Measurements from ENCODE around the gene EXOC3L1. TPM values are rescaled to one million over a fixed set of nuclear protein-coding genes. Genes with fewer than 3 reads are reported as not detected.
A peak's percentile ranks its signal among the peaks of the same experiment; 100 is the strongest.

The EXOC3L1 gene
- total and polyA plus RNA-seq, 3 experiments from 2014 or later = not detected

DNA sequence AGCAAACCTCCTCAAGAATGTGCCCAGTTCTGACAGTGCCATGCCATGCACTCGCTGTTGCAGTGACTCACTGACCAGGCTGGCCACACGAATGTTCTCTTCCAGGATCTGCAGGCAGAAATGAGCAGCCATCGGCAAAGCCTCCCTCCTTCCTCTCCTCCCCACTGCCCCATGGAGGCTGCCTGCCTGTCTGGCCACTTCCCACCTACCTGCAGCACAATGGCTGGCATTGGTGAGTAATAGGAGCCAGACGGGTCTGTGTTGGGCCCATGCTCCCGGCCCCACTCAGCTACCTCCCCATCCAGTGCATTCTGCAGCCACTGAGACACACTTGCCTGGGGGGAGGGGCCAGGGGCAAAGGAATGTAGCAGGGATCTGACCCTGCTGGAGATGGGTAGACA is 3.4 kb downstream of the EXOC3L1 start:
- H3K27me3 ChIP-seq (ENCODE audit: insufficient read depth, low read length, poor library complexity, severe bottlenecking) = no peaks in the 10 kb centered on the region
- peaks cover 29% of the 10 kb centered on the region for H3K4me1 ChIP-seq (ENCODE audit: insufficient read depth, low read length)
- H3K36me3 ChIP-seq (ENCODE audit: insufficient read depth, low read length) = no peaks in the 10 kb centered on the region
- ChIA-PET CTCF (interaction anchor here (1.0 to 11.3 kb wide), 4 partner anchors 10 to 356 kb away, joined by 3 to 205 read pairs (median 14); partner anchors contain the start of genes B3GNT9, FBXL8, HSF4 and NAE1), POLR2A (interaction anchor here (0.8 kb wide), 1 partner anchor 16 kb away, joined by 3 read pairs; the partner anchor contains the start of gene NOL3)
- H3K4me3 ChIP-seq (ENCODE audit: low read length) = no peak overlapping the region
- H3K27ac Mint-ChIP-seq = no peak overlapping the region
- peaks cover 0 to 4% of the 10 kb centered on the region in 2 donors for H3K27me3 Mint-ChIP-seq
- no peak overlapping the region for H3K27ac ChIP-seq (ENCODE audit: low read depth, low read length)
- H3K4me3 Mint-ChIP-seq = peak overlapping the region in 3 of 7 donors; percentile 6 to 34 (median 24)
- H3K9me3 Mint-ChIP-seq = no peaks in the 10 kb centered on the region
- H3K9me3 ChIP-seq (ENCODE audit: low read length) = no peaks in the 10 kb centered on the region
- no peaks in the 10 kb centered on the region for H3K36me3 Mint-ChIP-seq
- no peak for DNase-seq
- peaks cover 11 to 22% (median 13%) of the 10 kb centered on the region in 3 donors for H3K4me1 Mint-ChIP-seq

DNA sequence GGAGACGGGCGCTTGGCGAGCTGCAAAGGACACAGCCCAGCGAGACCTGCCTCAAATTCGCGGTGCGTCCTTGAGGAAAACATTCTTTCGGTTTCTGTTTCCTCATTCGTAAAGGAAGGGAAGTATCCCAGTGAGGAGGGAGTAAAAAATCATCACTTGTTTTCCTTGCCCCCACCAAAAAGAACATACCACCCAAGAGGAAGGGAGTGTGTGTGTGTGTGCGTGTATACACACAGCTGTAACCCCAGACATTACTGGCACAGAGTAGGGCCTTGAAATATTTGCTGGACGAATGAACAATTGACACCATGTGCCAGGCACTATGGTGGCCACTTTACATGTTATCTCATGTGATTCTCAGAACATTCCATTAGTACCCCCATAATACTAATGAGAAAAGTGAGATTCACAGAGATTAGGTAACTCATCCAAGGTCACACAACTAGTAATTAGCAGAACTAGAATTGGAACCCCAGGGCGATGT is 4.2 kb downstream of the EXOC3L1 start:
- Mint-ChIP-seq H3K36me3 (no peaks in the 10 kb centered on the region), H3K27me3 (peaks cover 0 to 4% of the 10 kb centered on the region in 2 donors), H3K4me1 (peaks cover 8 to 19% (median 9%) of the 10 kb centered on the region in 3 donors), H3K4me3 (peak overlapping the region; percentile 81 to 93 (median 93)), H3K9me3 (no peaks in the 10 kb centered on the region), H3K27ac (peak overlapping the region in 5 of 8 donors; percentile 17 to 92 (median 90))
- ChIA-PET POLR2A (interaction anchor here (0.6 to 1.4 kb wide), 8 partner anchors 12 to 1473 kb away, joined by 3 to 8 read pairs (median 3); partner anchors contain the start of genes FBXL8, FHOD1, SLC9A5 and TRADD), CTCF (interaction anchor here (0.7 to 11.3 kb wide), 25 partner anchors 9 to 296 kb away, joined by 3 to 205 read pairs (median 5); partner anchors contain the start of genes B3GNT9, CES3, FBXL8 and HSF4)
- no peaks in the 10 kb centered on the region for H3K9me3 ChIP-seq (ENCODE audit: low read length)
- no peak for DNase-seq
- peaks cover 25% of the 10 kb centered on the region for H3K4me1 ChIP-seq (ENCODE audit: insufficient read depth, low read length)
- H3K27me3 ChIP-seq (ENCODE audit: insufficient read depth, low read length, poor library complexity, severe bottlenecking) = no peaks in the 10 kb centered on the region
- H3K27ac ChIP-seq (ENCODE audit: low read depth, low read length) = no peak overlapping the region
- H3K36me3 ChIP-seq (ENCODE audit: insufficient read depth, low read length) = no peaks in the 10 kb centered on the region
- H3K4me3 ChIP-seq (ENCODE audit: low read length) = no peak overlapping the region

DNA sequence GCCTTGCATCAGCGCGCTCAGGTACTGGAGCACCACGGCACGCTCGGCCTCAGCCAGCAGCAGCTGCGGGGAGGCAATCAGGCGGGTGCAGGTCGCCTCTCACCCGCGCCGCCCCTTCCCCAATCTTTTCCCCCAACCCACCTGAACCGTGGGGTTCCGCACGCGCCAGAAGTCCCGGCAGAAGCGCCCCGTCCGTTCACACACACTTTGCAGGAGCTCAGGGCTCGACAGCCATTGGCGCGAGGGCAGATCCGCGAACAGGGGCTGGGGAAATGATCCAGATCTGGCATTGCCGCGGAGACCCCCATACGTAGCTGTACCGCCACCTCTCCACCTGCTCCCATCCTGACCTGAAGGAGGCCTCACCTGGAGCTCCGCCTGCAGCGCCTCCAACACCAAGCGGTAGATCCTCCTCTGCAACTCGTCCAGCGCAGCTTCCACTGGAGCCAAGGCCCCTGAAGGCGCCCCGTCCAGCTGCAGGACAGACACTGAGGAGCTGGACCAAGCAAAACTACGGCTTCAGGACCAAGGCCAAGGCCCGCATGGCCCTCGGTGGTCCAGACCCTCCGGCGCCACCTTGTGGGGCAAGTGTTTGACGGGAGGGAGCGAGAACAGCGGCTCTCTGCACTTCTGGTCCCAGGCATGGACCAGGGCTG is 4.8 kb downstream of the EXOC3L1 start:
- Mint-ChIP-seq H3K4me3 (peak overlapping the region; percentile 81 to 93 (median 93)), H3K9me3 (no peaks in the 10 kb centered on the region), H3K4me1 (peaks cover 8 to 19% (median 9%) of the 10 kb centered on the region in 3 donors), H3K27me3 (peaks cover 0 to 4% of the 10 kb centered on the region in 2 donors), H3K36me3 (no peaks in the 10 kb centered on the region), H3K27ac (peak overlapping the region; percentile 17 to 94 (median 91))
- peaks cover 25% of the 10 kb centered on the region for H3K4me1 ChIP-seq (ENCODE audit: insufficient read depth, low read length)
- POLR2A ChIA-PET = interaction anchor here (0.6 to 1.4 kb wide), 8 partner anchors 12 to 1474 kb away, joined by 3 to 8 read pairs (median 3); partner anchors contain the start of genes FBXL8, FHOD1, SLC9A5 and TRADD
- CTCF ChIA-PET = interaction anchor here (0.6 to 11.3 kb wide), 27 partner anchors 9 to 297 kb away, joined by 3 to 205 read pairs (median 5); partner anchors contain the start of genes B3GNT9, CES3, FBXL8 and HSF4
- H3K27me3 ChIP-seq (ENCODE audit: insufficient read depth, low read length, poor library complexity, severe bottlenecking) = no peaks in the 10 kb centered on the region
- no peak overlapping the region for H3K27ac ChIP-seq (ENCODE audit: low read depth, low read length)
- H3K4me3 ChIP-seq (ENCODE audit: low read length) = no peak overlapping the region
- DNase-seq = peak; percentile 72 to 87 (median 77)
- H3K9me3 ChIP-seq (ENCODE audit: low read length) = no peaks in the 10 kb centered on the region
- H3K36me3 ChIP-seq (ENCODE audit: insufficient read depth, low read length) = no peaks in the 10 kb centered on the region

DNA sequence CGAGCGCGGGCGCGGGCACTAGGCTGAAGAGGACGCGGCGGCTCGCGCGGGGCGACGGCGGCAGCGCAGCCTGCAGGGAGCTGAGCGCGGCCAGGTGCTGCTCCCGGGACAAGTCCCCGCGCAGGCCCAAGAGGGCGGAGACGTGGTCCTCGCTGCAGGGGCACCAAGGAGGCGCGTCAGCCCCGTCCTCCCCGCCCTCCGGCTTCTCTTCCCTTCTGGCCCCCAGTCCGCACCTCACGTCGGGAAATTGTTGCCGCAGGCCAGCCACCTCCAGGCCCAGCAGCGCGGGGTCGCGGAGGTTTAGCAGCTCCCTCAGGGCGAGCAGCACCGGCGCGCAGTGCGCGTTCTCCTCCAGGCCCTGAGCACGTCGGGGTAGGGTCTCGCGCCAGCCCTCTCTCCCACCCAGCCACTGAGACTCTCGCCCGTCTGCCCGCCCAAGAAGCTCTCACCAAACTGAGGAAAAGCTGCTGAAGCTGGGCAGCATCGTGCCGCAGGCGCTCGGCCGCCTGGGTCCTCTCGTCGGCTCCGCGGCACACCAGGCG is 5.4 kb downstream of the EXOC3L1 start:
- peaks cover 0 to 4% of the 10 kb centered on the region in 2 donors for H3K27me3 Mint-ChIP-seq
- Histone ChIP-seq H3K4me1 (ENCODE audit: insufficient read depth, low read length) (peaks cover 25% of the 10 kb centered on the region), H3K27me3 (ENCODE audit: insufficient read depth, low read length, poor library complexity, severe bottlenecking) (no peaks in the 10 kb centered on the region), H3K36me3 (ENCODE audit: insufficient read depth, low read length) (no peaks in the 10 kb centered on the region), H3K27ac (ENCODE audit: low read depth, low read length) (no peak overlapping the region), H3K4me3 (ENCODE audit: low read length) (peak overlapping the region; percentile 70), H3K9me3 (ENCODE audit: low read length) (no peaks in the 10 kb centered on the region)
- H3K27ac Mint-ChIP-seq = no peak overlapping the region
- H3K4me1 Mint-ChIP-seq = peaks cover 8 to 19% (median 9%) of the 10 kb centered on the region in 3 donors
- no peak for DNase-seq
- H3K4me3 Mint-ChIP-seq = peak overlapping the region in 5 of 7 donors; percentile 48 to 87 (median 71)
- ChIA-PET POLR2A (interaction anchor here (0.7 to 1.4 kb wide), 4 partner anchors 25 to 63 kb away, joined by 3 to 8 read pairs (median 4); partner anchors contain the start of genes FBXL8, FHOD1, SLC9A5 and TRADD), CTCF (interaction anchor here (0.6 to 11.3 kb wide), 25 partner anchors 8 to 289 kb away, joined by 3 to 205 read pairs (median 5); partner anchors contain the start of genes B3GNT9, CES3, FBXL8 and HSF4)
- no peaks in the 10 kb centered on the region for H3K36me3 Mint-ChIP-seq
- H3K9me3 Mint-ChIP-seq = no peaks in the 10 kb centered on the region

DNA sequence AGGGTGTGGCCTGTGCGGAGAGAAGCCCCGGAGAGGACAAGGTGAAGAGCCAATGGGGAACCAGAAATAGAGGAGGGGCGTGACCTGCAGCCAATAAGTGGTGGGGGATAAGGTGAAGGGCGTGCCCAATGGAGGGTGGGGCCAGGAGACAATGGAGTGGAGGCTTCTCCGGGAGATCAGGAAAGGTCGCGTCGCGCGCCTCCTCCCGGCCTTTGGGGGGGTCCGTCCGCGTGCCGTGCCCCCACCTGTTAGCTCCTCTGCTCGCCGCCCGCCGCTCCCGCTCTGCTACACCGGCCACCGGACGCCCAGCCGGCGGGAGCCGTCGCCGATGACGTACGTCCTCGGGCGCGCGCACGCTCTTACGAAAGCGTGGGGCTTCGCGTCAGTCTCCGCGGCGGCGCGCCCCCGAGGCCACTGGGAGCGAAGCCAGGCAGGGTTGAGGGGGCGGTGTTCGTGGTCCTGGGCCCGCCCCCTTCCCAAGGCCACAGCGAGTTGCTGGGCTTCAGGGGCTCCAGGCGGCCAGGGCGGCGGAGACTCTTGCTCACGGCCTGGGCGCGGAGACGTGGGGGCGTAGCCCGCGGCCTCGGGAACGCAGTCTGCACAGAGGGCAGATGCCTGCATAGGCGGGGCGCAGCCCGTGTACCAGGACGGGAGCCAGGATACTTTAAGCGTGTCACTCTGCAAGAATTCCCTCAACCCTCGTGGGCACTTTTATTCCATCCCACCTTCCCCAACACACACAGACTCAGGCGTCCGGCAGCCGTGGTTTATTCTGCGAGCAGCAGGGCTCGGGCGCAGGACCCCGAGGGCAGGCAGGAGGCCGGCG is 6.1 kb downstream of the EXOC3L1 start, which contains the start of gene MATCAP1:
Gene MATCAP1 (minus strand): TSS at position 337 of the 826 bp plus-strand sequence. CDS start 3,353 bp downstream, outside the sequence.
- H3K4me3 Mint-ChIP-seq = peak within 1 kb of the TSS in 5 of 7 donors; percentile 48 to 87 (median 71)
- peaks cover 9 to 21% (median 9%) of the 10 kb centered on the region in 3 donors for H3K4me1 Mint-ChIP-seq
- DNase-seq = peak; percentile 88 to 97 (median 96)
- ChIA-PET CTCF (interaction anchor here (1.1 to 11.3 kb wide), 14 partner anchors 7 to 206 kb away, joined by 4 to 205 read pairs (median 10); partner anchors contain the start of genes B3GNT9, FBXL8, HSF4 and NOL3), POLR2A (interaction anchor here (0.9 kb wide), 1 partner anchor 9 kb away, joined by 6 read pairs; no protein-coding TSS in a partner anchor)
- Histone ChIP-seq H3K27ac (ENCODE audit: low read depth, low read length) (peak within 1 kb of the TSS; percentile 91), H3K9me3 (ENCODE audit: low read length) (no peaks in the 10 kb centered on the region), H3K4me3 (ENCODE audit: low read length) (peak within 1 kb of the TSS; percentile 70), H3K4me1 (ENCODE audit: insufficient read depth, low read length) (peaks cover 25% of the 10 kb centered on the region), H3K27me3 (ENCODE audit: insufficient read depth, low read length, poor library complexity, severe bottlenecking) (no peaks in the 10 kb centered on the region), H3K36me3 (ENCODE audit: insufficient read depth, low read length) (no peaks in the 10 kb centered on the region)
- no peak within 1 kb of the TSS for H3K27ac Mint-ChIP-seq
- no peaks in the 10 kb centered on the region for H3K9me3 Mint-ChIP-seq
- H3K27me3 Mint-ChIP-seq = peaks cover 0 to 4% of the 10 kb centered on the region in 2 donors
- no peaks in the 10 kb centered on the region for H3K36me3 Mint-ChIP-seq

DNA sequence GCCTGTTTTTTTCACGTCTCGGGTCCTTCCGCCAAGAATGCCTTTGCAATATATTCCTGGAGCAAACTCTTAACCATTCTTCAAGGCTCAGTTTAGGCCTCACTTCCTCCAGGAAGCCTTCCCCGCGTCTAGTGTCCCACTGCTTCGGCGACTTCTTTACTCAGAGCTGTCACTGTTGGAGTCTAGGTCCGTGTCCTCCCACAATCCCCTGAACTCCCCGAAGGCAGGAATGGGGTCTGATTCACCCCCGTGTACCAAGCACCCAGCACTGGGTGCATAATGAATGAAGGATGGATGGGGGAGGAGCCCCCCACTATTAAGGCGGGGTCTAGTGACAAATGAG is 6.7 kb downstream of the EXOC3L1 start:
- no peak for DNase-seq
- no peaks in the 10 kb centered on the region for H3K9me3 Mint-ChIP-seq
- H3K27ac Mint-ChIP-seq = no peak overlapping the region
- Histone ChIP-seq H3K36me3 (ENCODE audit: insufficient read depth, low read length) (no peaks in the 10 kb centered on the region), H3K9me3 (ENCODE audit: low read length) (no peaks in the 10 kb centered on the region), H3K4me3 (ENCODE audit: low read length) (peak overlapping the region; percentile 70), H3K27ac (ENCODE audit: low read depth, low read length) (peak overlapping the region; percentile 91), H3K4me1 (ENCODE audit: insufficient read depth, low read length) (peaks cover 29% of the 10 kb centered on the region), H3K27me3 (ENCODE audit: insufficient read depth, low read length, poor library complexity, severe bottlenecking) (no peaks in the 10 kb centered on the region)
- H3K4me1 Mint-ChIP-seq = peaks cover 9 to 27% (median 12%) of the 10 kb centered on the region in 3 donors
- H3K36me3 Mint-ChIP-seq = no peaks in the 10 kb centered on the region
- no peak overlapping the region for H3K4me3 Mint-ChIP-seq
- CTCF ChIA-PET = interaction anchor here (1.8 to 11.3 kb wide), 3 partner anchors 7 to 25 kb away, joined by 7 to 205 read pairs (median 18); partner anchors contain the start of genes B3GNT9, FBXL8, HSF4 and NOL3
- POLR2A ChIA-PET = interaction anchor here (0.9 kb wide), 1 partner anchor 9 kb away, joined by 6 read pairs; no protein-coding TSS in a partner anchor
- H3K27me3 Mint-ChIP-seq = peaks cover 0 to 4% of the 10 kb centered on the region in 2 donors

DNA sequence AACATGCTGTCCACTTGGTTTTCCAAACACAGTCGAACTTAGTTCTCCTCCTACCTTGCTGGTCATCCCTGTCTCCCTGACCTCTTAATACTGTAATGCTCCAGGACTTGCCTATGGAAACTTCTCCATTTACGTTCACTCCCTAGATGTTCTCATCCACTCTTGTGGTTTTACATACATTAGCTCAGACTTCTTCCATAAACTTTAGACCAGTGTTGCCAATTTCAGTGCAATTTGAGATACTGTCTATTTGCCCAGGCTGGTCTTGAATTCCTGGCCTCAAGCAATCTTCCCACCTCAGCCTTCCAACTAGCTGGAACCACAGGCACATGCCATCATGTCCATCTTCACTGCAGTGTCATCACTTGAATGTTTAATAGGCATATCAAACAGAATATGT is 7.6 kb downstream of the EXOC3L1 start:
- Histone ChIP-seq H3K4me3 (ENCODE audit: low read length) (no peak overlapping the region), H3K9me3 (ENCODE audit: low read length) (no peaks in the 10 kb centered on the region), H3K27ac (ENCODE audit: low read depth, low read length) (no peak overlapping the region), H3K36me3 (ENCODE audit: insufficient read depth, low read length) (no peaks in the 10 kb centered on the region), H3K4me1 (ENCODE audit: insufficient read depth, low read length) (peaks cover 34% of the 10 kb centered on the region), H3K27me3 (ENCODE audit: insufficient read depth, low read length, poor library complexity, severe bottlenecking) (no peaks in the 10 kb centered on the region)
- Mint-ChIP-seq H3K4me3 (no peak overlapping the region), H3K4me1 (peaks cover 17 to 36% (median 18%) of the 10 kb centered on the region in 3 donors), H3K27ac (no peak overlapping the region), H3K36me3 (no peaks in the 10 kb centered on the region), H3K9me3 (no peaks in the 10 kb centered on the region), H3K27me3 (peaks cover 0 to 4% of the 10 kb centered on the region in 2 donors)
- DNase-seq = no peak
- POLR2A ChIA-PET = interaction anchor here (0.6 kb wide), 1 partner anchor 562 kb away, joined by 3 read pairs; no protein-coding TSS in a partner anchor
- CTCF ChIA-PET = interaction anchor here (0.8 to 11.3 kb wide), 4 partner anchors 9 to 223 kb away, joined by 3 to 205 read pairs (median 6); partner anchors contain the start of genes B3GNT9, FBXL8, HSF4 and NOL3

Data from CD8-positive, alpha-beta memory T cell (primary cell).